Esophagus muscularis mucosa (tissue), 4 donors: ENCODE data around the gene ZRANB1. TPM values are rescaled to one million over a fixed set of nuclear protein-coding genes. Genes with fewer than 3 reads are reported as not detected.

Source experiments
- DNase-seq: peaks from one replicate; pipeline ENCODE4 v3.0.0-alpha.2; 2017; ENCODE audit errors: extremely low spot score
- H3K27ac ChIP-seq, 4 donors: fragments of 200-600 bp; sonication (generic); replicated peaks in 1 of 4; 1 replicate in 3 of 4; 2 replicates in 1 of 4; pipeline ENCODE4 v1.5.1; 2016 to 2019; ENCODE audit warnings: mild to moderate bottlenecking in 1 of 4
- H3K27me3 ChIP-seq, 4 donors: fragments of 200-600 bp; sonication (generic); one replicate each; pipeline versions ENCODE4 v1.5.1 to v1.6.0; 2016 to 2019
- H3K36me3 ChIP-seq, 4 donors: fragments of 200-600 bp; sonication (generic); one replicate each; pipeline ENCODE4 v1.5.1; 2016 to 2019
- H3K4me1 ChIP-seq, 4 donors: fragments of 200-600 bp; sonication (generic); one replicate each; pipeline ENCODE4 v1.5.1; 2016 to 2019
- H3K4me3 ChIP-seq, 4 donors: fragments of 200-600 bp; sonication (generic); 1 replicate in 2 of 4; 2 replicates in 2 of 4; pipeline ENCODE4 v1.5.1; 2016 to 2019; ENCODE audit warnings: mild to moderate bottlenecking in 4 of 4, moderate library complexity in 1 of 4
- H3K9me3 ChIP-seq, 4 donors: fragments of 200-600 bp; sonication (generic); 1 replicate in 3 of 4; 2 replicates in 1 of 4; pipeline ENCODE4 v1.5.1; 2016 to 2019
- EP300 ChIP-seq: sonication (generic); formaldehyde crosslinking; IDR thresholded peaks from one replicate; pipeline ENCODE4 v1.6.1; 2017; ENCODE audit warnings: antibody characterized with exemption
- POLR2A ChIP-seq: fragments of 450-650 bp; IDR thresholded peaks from one replicate; pipeline ENCODE4 v1.6.1; 2017; ENCODE audit warnings: antibody characterized with exemption, moderate library complexity, mild to moderate bottlenecking, low read depth
- POLR2AphosphoS5 ChIP-seq, 2 donors: sonication (generic); formaldehyde crosslinking; IDR thresholded peaks; one replicate each; pipeline ENCODE4 v1.6.1; 2017; ENCODE audit warnings: antibody characterized with exemption in 2 of 2
- whole genome bisulfite sequencing: methylation state at CpG from one replicate; pipeline ENCODE4 v1.1.5; 2018; 5-methylcytosine and 5-hydroxymethylcytosine counted together
- intact Hi-C: fragments of 100-400 bp; cut with DNase I; formaldehyde crosslinking; loops from one replicate; pipeline ENCODE4 v1.15.1; 2023
- total RNA-seq, 4 donors: library from RNA; depleted of rRNA; stranded (reverse); fragments of >200 nt; gene quantifications; one replicate each; pipeline versions ENCODE4 v1.1.0 to v1.2.1, GENCODE V29; 2016
- TF ChIP-seq, protein P1 (sequence below), 3 experiments: fragments of 200-600 bp in 2 of 3; fragments of 450-650 bp in 1 of 3; sonication (generic) in 2 of 3; IDR thresholded peaks; one replicate each; pipeline ENCODE4 v1.5.1; 2017 to 2019; ENCODE audit warnings: antibody characterized with exemption in 3 of 3, mild to moderate bottlenecking in 2 of 3, moderate library complexity in 1 of 3

Gene ZRANB1
- total RNA-seq, 4 donors from 2014 or later, result 30.7 to 42.9 (median 34.8) TPM

- Histone ChIP-seq H3K27me3 (no peaks in the 10 kb centered on the region), H3K27ac (peak overlapping the region; percentile 59 to 74 (median 70)), H3K36me3 (peaks cover 29 to 95% (median 73%) of the 10 kb centered on the region in 4 donors), H3K9me3 (no peaks in the 10 kb centered on the region), H3K4me3 (no peak overlapping the region), H3K4me1 (peaks cover 38 to 70% (median 47%) of the 10 kb centered on the region in 4 donors)
- TF ChIP-seq POLR2A (no peak), EP300 (no peak)
- 75% methylated on average over 21 of the region's 35 CpGs for WGBS
- intact Hi-C loops, result no loop called here
- DNase-seq, result no peak
Measured at GRCh38 chr10:125000366-125001312, 58.7 kb downstream of the ZRANB1 start.

GRCh38 chr10:125001313-125002046 lies 59.6 kb downstream of the ZRANB1 start:
- Histone ChIP-seq H3K4me1 (peaks cover 43 to 78% (median 49%) of the 10 kb centered on the region in 4 donors), H3K4me3 (no peak overlapping the region), H3K36me3 (peaks cover 23 to 96% (median 67%) of the 10 kb centered on the region in 4 donors), H3K27me3 (no peaks in the 10 kb centered on the region), H3K27ac (peak overlapping the region; percentile 59 to 74 (median 70)), H3K9me3 (no peaks in the 10 kb centered on the region)
- DNase-seq, result no peak
- 75% methylated on average over 7 of the region's 21 CpGs for WGBS
- TF ChIP-seq, protein P1, sequence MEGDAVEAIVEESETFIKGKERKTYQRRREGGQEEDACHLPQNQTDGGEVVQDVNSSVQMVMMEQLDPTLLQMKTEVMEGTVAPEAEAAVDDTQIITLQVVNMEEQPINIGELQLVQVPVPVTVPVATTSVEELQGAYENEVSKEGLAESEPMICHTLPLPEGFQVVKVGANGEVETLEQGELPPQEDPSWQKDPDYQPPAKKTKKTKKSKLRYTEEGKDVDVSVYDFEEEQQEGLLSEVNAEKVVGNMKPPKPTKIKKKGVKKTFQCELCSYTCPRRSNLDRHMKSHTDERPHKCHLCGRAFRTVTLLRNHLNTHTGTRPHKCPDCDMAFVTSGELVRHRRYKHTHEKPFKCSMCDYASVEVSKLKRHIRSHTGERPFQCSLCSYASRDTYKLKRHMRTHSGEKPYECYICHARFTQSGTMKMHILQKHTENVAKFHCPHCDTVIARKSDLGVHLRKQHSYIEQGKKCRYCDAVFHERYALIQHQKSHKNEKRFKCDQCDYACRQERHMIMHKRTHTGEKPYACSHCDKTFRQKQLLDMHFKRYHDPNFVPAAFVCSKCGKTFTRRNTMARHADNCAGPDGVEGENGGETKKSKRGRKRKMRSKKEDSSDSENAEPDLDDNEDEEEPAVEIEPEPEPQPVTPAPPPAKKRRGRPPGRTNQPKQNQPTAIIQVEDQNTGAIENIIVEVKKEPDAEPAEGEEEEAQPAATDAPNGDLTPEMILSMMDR (IDR thresholded peaks at IDR 0.05), result peak in 1 of 3 experiments; percentile 4
- TF ChIP-seq POLR2A (no peak), EP300 (no peak), POLR2AphosphoS5 (IDR thresholded peaks at IDR 0.05) (no peak)
- intact Hi-C loops, result no loop called here

DNA sequence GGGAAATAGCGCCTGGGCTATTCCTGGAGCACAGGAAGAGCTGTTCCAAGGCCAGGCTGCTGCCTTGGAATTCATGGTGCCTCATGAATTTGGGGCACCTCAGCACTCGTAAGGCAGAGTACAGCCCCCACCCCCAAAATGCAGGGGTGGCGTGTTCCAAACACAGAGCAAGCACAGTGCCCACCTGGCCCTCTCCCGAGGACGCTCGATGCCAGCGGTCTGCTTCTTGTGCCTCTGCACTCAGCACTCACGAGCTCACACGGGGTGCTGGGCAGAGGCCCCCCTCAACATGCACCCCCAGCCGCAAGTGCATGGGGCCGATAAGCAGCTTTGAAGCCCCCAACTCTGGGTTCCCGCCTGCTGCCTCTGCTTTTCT lies 60.1 kb downstream of the ZRANB1 start:
- intact Hi-C loops, result no loop called here
- WGBS, result 84% methylated on average over 8 of the region's 12 CpGs
- DNase-seq, result no peak
- Histone ChIP-seq H3K4me1 (peaks cover 49 to 84% (median 55%) of the 10 kb centered on the region in 4 donors), H3K4me3 (no peak overlapping the region), H3K27me3 (no peaks in the 10 kb centered on the region), H3K27ac (peak overlapping the region in 3 of 4 donors; percentile 69 to 74 (median 71)), H3K36me3 (peaks cover 17 to 95% (median 63%) of the 10 kb centered on the region in 4 donors), H3K9me3 (no peaks in the 10 kb centered on the region)
- TF ChIP-seq, protein P1 (IDR thresholded peaks at IDR 0.05), result no peak
- TF ChIP-seq POLR2AphosphoS5 (IDR thresholded peaks at IDR 0.05) (no peak), POLR2A (no peak), EP300 (no peak)

GRCh38 chr10:125002423-125003145 lies 60.7 kb downstream of the ZRANB1 start:
- intact Hi-C loops, result no loop called here
- H3K4me1 ChIP-seq, result peaks cover 55 to 89% (median 60%) of the 10 kb centered on the region in 4 donors
- peaks cover 12 to 91% (median 60%) of the 10 kb centered on the region in 4 donors for H3K36me3 ChIP-seq
- no peaks in the 10 kb centered on the region for H3K9me3 ChIP-seq
- WGBS, result 88% methylated on average over 18 of the region's 28 CpGs
- no peak overlapping the region for H3K4me3 ChIP-seq
- H3K27ac ChIP-seq, result peak overlapping the region in 1 of 4 donors; percentile 71
- no peaks in the 10 kb centered on the region for H3K27me3 ChIP-seq
- no peak for TF ChIP-seq POLR2A
- no peak for DNase-seq

- peaks cover 62 to 90% (median 63%) of the 10 kb centered on the region in 4 donors for H3K4me1 ChIP-seq
- 98% methylated on average over 14 of the region's 34 CpGs for WGBS
- TF ChIP-seq POLR2A (no peak), POLR2AphosphoS5 (IDR thresholded peaks at IDR 0.05) (no peak), EP300 (no peak)
- TF ChIP-seq, protein P1 (IDR thresholded peaks at IDR 0.05), result no peak
- H3K27ac ChIP-seq, result no peak overlapping the region
- H3K27me3 ChIP-seq, result no peaks in the 10 kb centered on the region
- no peak overlapping the region for H3K4me3 ChIP-seq
- H3K9me3 ChIP-seq, result no peaks in the 10 kb centered on the region
- DNase-seq, result no peak
- peaks cover 9 to 87% (median 52%) of the 10 kb centered on the region in 4 donors for H3K36me3 ChIP-seq
- intact Hi-C loops, result no loop called here
Measured at GRCh38 chr10:125003146-125003900, 61.4 kb downstream of the ZRANB1 start.
